ENCODE data around the gene FGB. TPM values are rescaled to one million over a fixed set of nuclear protein-coding genes. Genes with fewer than 3 reads are reported as not detected.

FGB gene
- total and polyA plus RNA-seq, 2 experiments from 2014 or later: not detected

DNA sequence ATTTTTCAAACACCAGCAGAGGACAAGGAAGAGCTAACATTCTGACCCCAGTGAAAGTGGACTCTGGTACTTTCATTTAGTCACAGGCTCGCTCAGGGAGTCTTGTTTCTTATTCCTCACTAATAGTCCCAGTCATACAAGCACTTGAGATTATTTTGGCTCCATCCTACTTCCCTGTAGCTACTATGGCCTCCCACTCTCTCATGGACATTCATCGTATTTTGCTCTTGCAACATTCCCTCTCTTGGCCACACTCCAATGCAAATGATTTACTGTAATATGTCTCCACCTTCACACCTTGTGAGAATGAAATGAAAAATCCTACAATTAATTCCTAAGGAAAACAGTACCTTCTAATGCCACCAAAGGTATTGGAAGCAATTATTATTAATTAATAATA is 33.9 kb upstream of the FGB start (continued):
- TF ChIP-seq, protein P1, sequence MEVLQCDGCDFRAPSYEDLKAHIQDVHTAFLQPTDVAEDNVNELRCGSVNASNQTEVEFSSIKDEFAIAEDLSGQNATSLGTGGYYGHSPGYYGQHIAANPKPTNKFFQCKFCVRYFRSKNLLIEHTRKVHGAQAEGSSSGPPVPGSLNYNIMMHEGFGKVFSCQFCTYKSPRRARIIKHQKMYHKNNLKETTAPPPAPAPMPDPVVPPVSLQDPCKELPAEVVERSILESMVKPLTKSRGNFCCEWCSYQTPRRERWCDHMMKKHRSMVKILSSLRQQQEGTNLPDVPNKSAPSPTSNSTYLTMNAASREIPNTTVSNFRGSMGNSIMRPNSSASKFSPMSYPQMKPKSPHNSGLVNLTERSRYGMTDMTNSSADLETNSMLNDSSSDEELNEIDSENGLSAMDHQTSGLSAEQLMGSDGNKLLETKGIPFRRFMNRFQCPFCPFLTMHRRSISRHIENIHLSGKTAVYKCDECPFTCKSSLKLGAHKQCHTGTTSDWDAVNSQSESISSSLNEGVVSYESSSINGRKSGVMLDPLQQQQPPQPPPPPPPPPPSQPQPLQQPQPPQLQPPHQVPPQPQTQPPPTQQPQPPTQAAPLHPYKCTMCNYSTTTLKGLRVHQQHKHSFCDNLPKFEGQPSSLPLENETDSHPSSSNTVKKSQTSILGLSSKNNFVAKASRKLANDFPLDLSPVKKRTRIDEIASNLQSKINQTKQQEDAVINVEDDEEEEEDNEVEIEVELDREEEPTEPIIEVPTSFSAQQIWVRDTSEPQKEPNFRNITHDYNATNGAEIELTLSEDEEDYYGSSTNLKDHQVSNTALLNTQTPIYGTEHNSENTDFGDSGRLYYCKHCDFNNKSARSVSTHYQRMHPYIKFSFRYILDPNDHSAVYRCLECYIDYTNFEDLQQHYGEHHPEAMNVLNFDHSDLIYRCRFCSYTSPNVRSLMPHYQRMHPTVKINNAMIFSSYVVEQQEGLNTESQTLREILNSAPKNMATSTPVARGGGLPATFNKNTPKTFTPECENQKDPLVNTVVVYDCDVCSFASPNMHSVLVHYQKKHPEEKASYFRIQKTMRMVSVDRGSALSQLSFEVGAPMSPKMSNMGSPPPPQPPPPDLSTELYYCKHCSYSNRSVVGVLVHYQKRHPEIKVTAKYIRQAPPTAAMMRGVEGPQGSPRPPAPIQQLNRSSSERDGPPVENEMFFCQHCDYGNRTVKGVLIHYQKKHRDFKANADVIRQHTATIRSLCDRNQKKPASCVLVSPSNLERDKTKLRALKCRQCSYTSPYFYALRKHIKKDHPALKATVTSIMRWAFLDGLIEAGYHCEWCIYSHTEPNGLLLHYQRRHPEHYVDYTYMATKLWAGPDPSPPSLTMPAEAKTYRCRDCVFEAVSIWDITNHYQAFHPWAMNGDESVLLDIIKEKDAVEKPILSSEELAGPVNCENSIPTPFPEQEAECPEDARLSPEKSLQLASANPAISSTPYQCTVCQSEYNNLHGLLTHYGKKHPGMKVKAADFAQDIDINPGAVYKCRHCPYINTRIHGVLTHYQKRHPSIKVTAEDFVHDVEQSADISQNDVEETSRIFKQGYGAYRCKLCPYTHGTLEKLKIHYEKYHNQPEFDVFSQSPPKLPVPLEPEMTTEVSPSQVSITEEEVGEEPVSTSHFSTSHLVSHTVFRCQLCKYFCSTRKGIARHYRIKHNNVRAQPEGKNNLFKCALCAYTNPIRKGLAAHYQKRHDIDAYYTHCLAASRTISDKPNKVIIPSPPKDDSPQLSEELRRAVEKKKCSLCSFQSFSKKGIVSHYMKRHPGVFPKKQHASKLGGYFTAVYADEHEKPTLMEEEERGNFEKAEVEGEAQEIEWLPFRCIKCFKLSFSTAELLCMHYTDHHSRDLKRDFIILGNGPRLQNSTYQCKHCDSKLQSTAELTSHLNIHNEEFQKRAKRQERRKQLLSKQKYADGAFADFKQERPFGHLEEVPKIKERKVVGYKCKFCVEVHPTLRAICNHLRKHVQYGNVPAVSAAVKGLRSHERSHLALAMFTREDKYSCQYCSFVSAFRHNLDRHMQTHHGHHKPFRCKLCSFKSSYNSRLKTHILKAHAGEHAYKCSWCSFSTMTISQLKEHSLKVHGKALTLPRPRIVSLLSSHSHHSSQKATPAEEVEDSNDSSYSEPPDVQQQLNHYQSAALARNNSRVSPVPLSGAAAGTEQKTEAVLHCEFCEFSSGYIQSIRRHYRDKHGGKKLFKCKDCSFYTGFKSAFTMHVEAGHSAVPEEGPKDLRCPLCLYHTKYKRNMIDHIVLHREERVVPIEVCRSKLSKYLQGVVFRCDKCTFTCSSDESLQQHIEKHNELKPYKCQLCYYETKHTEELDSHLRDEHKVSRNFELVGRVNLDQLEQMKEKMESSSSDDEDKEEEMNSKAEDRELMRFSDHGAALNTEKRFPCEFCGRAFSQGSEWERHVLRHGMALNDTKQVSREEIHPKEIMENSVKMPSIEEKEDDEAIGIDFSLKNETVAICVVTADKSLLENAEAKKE (CRISPR knock-in tag; IDR thresholded peaks at IDR 0.05): no peak
- TF ChIP-seq CREB1 (CRISPR knock-in tag; IDR thresholded peaks at IDR 0.05; ENCODE audit: low read depth): no peak
- TF ChIP-seq ZNF114 (CRISPR knock-in tag; IDR thresholded peaks at IDR 0.05): no peak
- TF ChIP-seq NANOG (IDR thresholded peaks at IDR 0.05; ENCODE audit: borderline replicate concordance): no peak
- TF ChIP-seq EZH2 (IDR thresholded peaks at IDR 0.05; ENCODE audit: low read depth, unreplicated experiment): no peak
- TF ChIP-seq, protein P2, sequence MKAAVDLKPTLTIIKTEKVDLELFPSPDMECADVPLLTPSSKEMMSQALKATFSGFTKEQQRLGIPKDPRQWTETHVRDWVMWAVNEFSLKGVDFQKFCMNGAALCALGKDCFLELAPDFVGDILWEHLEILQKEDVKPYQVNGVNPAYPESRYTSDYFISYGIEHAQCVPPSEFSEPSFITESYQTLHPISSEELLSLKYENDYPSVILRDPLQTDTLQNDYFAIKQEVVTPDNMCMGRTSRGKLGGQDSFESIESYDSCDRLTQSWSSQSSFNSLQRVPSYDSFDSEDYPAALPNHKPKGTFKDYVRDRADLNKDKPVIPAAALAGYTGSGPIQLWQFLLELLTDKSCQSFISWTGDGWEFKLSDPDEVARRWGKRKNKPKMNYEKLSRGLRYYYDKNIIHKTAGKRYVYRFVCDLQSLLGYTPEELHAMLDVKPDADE (IDR thresholded peaks at IDR 0.05): no peak

DNA sequence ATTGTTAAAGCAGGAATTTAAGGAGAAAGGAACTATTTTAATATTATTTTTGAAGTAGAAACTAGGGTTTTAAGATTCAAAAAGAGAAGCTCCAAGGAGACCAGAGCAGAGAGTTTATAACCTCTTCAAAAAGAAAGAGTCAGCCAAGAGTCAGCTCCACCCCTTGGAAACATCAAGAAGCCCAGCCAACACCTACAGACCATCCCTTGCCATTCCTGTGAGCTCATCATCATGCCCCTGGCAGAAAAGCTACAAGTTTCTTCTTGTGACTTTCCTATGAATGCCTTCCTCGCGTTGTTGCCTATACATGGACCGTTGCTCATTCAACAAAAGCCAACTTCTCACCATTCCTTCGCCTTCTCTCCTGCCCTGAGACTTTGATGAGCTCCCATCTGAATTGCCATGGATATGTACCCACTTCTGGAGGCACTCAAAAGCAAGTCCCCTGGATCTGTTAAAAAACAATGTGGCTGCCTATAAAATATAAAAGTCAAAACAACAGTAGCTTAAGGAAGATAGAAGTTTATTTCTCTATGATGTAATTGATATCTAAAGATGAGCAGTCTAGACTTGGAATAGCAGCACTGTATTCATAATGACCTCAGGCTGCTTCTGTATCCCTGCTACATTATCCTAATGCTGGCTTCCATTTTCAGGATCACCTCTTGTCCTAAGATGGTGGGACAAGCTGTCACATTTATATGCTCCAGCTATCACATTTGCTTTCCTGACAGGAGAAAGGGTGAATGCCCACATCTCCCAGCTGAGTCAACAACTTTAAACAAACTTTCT is 32.9 kb upstream of the FGB start:
- no peaks in the 10 kb centered on the region for H3K36me3 ChIP-seq (ENCODE audit: insufficient read depth)
- Mint-ChIP-seq H3K4me3 (no peak overlapping the region), H3K27ac (no peak overlapping the region), H3K9me3 (no peaks in the 10 kb centered on the region), H3K36me3 (ENCODE audit: low read depth) (no peaks in the 10 kb centered on the region), H3K27me3 (ENCODE audit: insufficient read depth, low read depth, poor library complexity) (peaks cover 2% of the 10 kb centered on the region), H3K4me1 (peaks cover 13% of the 10 kb centered on the region)
- no peaks in the 10 kb centered on the region for H3K27me3 ChIP-seq (ENCODE audit: insufficient read depth)
- DNase-seq (ENCODE audit: low spot score) (no peak), ATAC-seq (no peak)
- H3K79me2 ChIP-seq (replicated peaks; ENCODE audit: insufficient read depth): no peaks in the 10 kb centered on the region
- H4K20me1 ChIP-seq (replicated peaks; ENCODE audit: insufficient read depth): no peaks in the 10 kb centered on the region
- H3K9me2 ChIP-seq (ENCODE audit: insufficient read depth): no peaks in the 10 kb centered on the region
- H3K4me2 ChIP-seq: no peak overlapping the region
- H3F3A ChIP-seq (replicated peaks; ENCODE audit: low read depth): no peaks in the 10 kb centered on the region
- H2AFZ ChIP-seq: no peak overlapping the region
- H3K4me1 ChIP-seq (ENCODE audit: insufficient read depth): no peaks in the 10 kb centered on the region
- H3K4me3 ChIP-seq: no peak overlapping the region
- no peak overlapping the region for H3K27ac ChIP-seq (ENCODE audit: low read depth)
- TF ChIP-seq, protein P2 (IDR thresholded peaks at IDR 0.05): no peak
- TF ChIP-seq ZNF331 (CRISPR knock-in tag; IDR thresholded peaks at IDR 0.05; ENCODE audit: low read depth): no peak
- no peak for TF ChIP-seq ZNF114 (CRISPR knock-in tag; IDR thresholded peaks at IDR 0.05)
- no peak for TF ChIP-seq JUNB (IDR thresholded peaks at IDR 0.05; ENCODE audit: unreplicated experiment)
- no peak for TF ChIP-seq NANOG (IDR thresholded peaks at IDR 0.05; ENCODE audit: borderline replicate concordance)
- TF ChIP-seq, protein P3, sequence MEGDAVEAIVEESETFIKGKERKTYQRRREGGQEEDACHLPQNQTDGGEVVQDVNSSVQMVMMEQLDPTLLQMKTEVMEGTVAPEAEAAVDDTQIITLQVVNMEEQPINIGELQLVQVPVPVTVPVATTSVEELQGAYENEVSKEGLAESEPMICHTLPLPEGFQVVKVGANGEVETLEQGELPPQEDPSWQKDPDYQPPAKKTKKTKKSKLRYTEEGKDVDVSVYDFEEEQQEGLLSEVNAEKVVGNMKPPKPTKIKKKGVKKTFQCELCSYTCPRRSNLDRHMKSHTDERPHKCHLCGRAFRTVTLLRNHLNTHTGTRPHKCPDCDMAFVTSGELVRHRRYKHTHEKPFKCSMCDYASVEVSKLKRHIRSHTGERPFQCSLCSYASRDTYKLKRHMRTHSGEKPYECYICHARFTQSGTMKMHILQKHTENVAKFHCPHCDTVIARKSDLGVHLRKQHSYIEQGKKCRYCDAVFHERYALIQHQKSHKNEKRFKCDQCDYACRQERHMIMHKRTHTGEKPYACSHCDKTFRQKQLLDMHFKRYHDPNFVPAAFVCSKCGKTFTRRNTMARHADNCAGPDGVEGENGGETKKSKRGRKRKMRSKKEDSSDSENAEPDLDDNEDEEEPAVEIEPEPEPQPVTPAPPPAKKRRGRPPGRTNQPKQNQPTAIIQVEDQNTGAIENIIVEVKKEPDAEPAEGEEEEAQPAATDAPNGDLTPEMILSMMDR (conservative IDR thresholded peaks at IDR 0.05; ENCODE audit: low read depth in 2 of 2): no peak
- no peak for TF ChIP-seq EZH2phosphoT487 (IDR thresholded peaks at IDR 0.05; ENCODE audit: unreplicated experiment)
- TF ChIP-seq CREB1 (CRISPR knock-in tag; IDR thresholded peaks at IDR 0.05; ENCODE audit: low read depth): no peak
- TF ChIP-seq EZH2 (IDR thresholded peaks at IDR 0.05; ENCODE audit: low read depth, unreplicated experiment): no peak
- no peak for TF ChIP-seq STAT1 (IDR thresholded peaks at IDR 0.05; ENCODE audit: unreplicated experiment)

Measured in GM23338 (cell line).